Heart right ventricle (tissue), 16 donors: ENCODE measurements around the gene HEYL. TPM values are rescaled to one million over a fixed set of nuclear protein-coding genes. Genes with fewer than 3 reads are reported as not detected.

ENCODE experiments used
- ATAC-seq, 8 donors: fragments of 200-7000 bp; cut with Tn5 transposase; one replicate each; pipeline ENCODE4 v1.9.1; 2020; ENCODE audit warnings: mild to moderate bottlenecking in 8 of 8, moderate library complexity in 8 of 8, moderate number of reproducible peaks in 1 of 8
- DNase-seq, 2 donors: peaks; one replicate each; pipeline ENCODE4 v3.0.0-alpha.2; 2020
- H3K27ac ChIP-seq, 10 donors: fragments of 200-600 bp; sonication (generic) in 2 of 10; one replicate each; pipeline versions ENCODE4 v1.5.0 to v1.8.0; 2020 to 2022; ENCODE audit warnings: mild to moderate bottlenecking in 3 of 10
- H3K27me3 ChIP-seq, 7 donors: fragments of 200-600 bp; one replicate each; pipeline ENCODE4 v1.8.0; 2021 to 2022; ENCODE audit warnings: mild to moderate bottlenecking in 2 of 7
- H3K36me3 ChIP-seq, 9 donors: fragments of 200-600 bp; sonication (generic) in 1 of 9; one replicate each; pipeline versions ENCODE4 v1.5.0 to v1.8.0; 2020 to 2022; ENCODE audit warnings: mild to moderate bottlenecking in 2 of 9
- H3K4me1 ChIP-seq, 9 donors: fragments of 200-600 bp; sonication (generic) in 1 of 9; one replicate each; pipeline versions ENCODE4 v1.5.0 to v1.8.0; 2020 to 2022; ENCODE audit warnings: mild to moderate bottlenecking in 4 of 9
- H3K4me3 ChIP-seq, 10 donors: fragments of 200-600 bp; sonication (generic) in 2 of 10; one replicate each; pipeline versions ENCODE4 v1.5.0 to v1.8.0; 2020 to 2022; ENCODE audit warnings: mild to moderate bottlenecking in 7 of 10, moderate library complexity in 2 of 10
- H3K9me3 ChIP-seq, 11 donors: fragments of 200-600 bp in 10 of 11; sonication (generic) in 2 of 11; one replicate each; pipeline versions ENCODE4 v1.5.0 to v1.8.0; 2013 to 2022; ENCODE audit warnings: mild to moderate bottlenecking in 2 of 11, control low read depth in 1 of 11, moderate library complexity in 1 of 11
- CTCF ChIP-seq, 9 donors: fragments of 200-600 bp; sonication (generic) in 2 of 9; IDR thresholded peaks; one replicate each; pipeline versions ENCODE4 v1.5.0 to v1.8.0; 2021 to 2022; ENCODE audit warnings: antibody characterized with exemption in 9 of 9, mild to moderate bottlenecking in 5 of 9, moderate library complexity in 1 of 9
- WGBS, 2 donors: extraction: QIAGEN DNeasy Blood & Tissue Kit; methylation state at CpG; one replicate each; pipeline ENCODE4 v1.1.7; 2013; ENCODE audit warnings: inconsistent platforms in 1 of 2; 5-methylcytosine and 5-hydroxymethylcytosine counted together
- intact Hi-C, 10 donors: fragments of 100-400 bp; cut with DNase I; formaldehyde crosslinking; loops; one replicate each; pipeline versions ENCODE4 v1.11.1 to v1.14.2; 2022
- polyA plus RNA-seq, 2 donors: library from polyadenylated mRNA; stranded (reverse); fragments of 200-250 nt; gene quantifications; one replicate each; pipeline ENCODE4 v1.2.3, GENCODE V29; 2013
- total RNA-seq, 10 donors: library from RNA; stranded (reverse); fragmentation: NEBNext Ultra II Directional in 3 of 10; extraction: Animal tissue kit (Norgen Biotek cat#: 25700) in 3 of 10; gene quantifications; one replicate each; pipeline versions ENCODE4 v1.2.1 to v1.2.4, GENCODE V29; 2021 to 2023
- donor health status: Arrhythmogenic right ventricular cardiomyopathy.
- donor health status: ischemic (EF 13 %, LVEDD 7.1; RV severe dilation, severe dysfunction).
- donor health status: healthy with polysubstance abuse.
- donor health status: DM: no; HTN: yes; CAD: no.
- donor health status: DM: no; HTN: no; CAD: no.
- donor health status: ischemic (EF 25% LVEDD 6.9; RV normal size, moderate dysfunction).
- donor health status: ischemic (EF 25% LVEDD 5.7; RV mildly dilated, moderate dysfunction).
- donor health status: healthy.
- donor health status: DM: yes; HTN: yes; CAD: no.
- donor health status: Ischemic cardiomyopathy.
- donor health status: ischemic (EF 35%, LVEDD 5.7; RV mildly dilated, moderate dysfunction).
- donor health status: nonischemic (EF 11% LVEDD 7.7; RV severe dilation, severe dysfunction).
- donor health status: DM: yes; HTN: yes; CAD: no.
- donor health status: PGD.
- donor health status: ischemic (EF 29% LVEDD 5.4; RV normal size, mild dysfunction).
- donor health status: nonischemic (EF 23%, LVEDD 6.1; RV moderate dilation, normal function).

Gene HEYL
- total and polyA plus RNA-seq, 12 donors, result 11.5 to 27.5 (median 14.3) TPM

GRCh38 chr1:39662861-39663260, 23.4 kb upstream of the HEYL start:
- intact Hi-C loops, result loop anchor here in 2 of 10 donors (5.0 to 10.0 kb wide), 2 partner anchors 49 to 52 kb away; no protein-coding TSS in a partner anchor
- H3K4me3 ChIP-seq, result no peak overlapping the region
- ATAC-seq, result no peak
- H3K27me3 ChIP-seq, result no peaks in the 10 kb centered on the region
- no peak for TF ChIP-seq CTCF (IDR thresholded peaks at IDR 0.05)
- no peaks in the 10 kb centered on the region for H3K9me3 ChIP-seq
- H3K27ac ChIP-seq, result no peak overlapping the region
- no peak for DNase-seq
- peaks cover 0 to 19% (median 0%) of the 10 kb centered on the region in 9 donors for H3K36me3 ChIP-seq
- WGBS, 2 donors, result 76 to 80% methylated on average over 1 of the region's 1 CpG
- peaks cover 0 to 10% (median 3%) of the 10 kb centered on the region in 9 donors for H3K4me1 ChIP-seq

DNA sequence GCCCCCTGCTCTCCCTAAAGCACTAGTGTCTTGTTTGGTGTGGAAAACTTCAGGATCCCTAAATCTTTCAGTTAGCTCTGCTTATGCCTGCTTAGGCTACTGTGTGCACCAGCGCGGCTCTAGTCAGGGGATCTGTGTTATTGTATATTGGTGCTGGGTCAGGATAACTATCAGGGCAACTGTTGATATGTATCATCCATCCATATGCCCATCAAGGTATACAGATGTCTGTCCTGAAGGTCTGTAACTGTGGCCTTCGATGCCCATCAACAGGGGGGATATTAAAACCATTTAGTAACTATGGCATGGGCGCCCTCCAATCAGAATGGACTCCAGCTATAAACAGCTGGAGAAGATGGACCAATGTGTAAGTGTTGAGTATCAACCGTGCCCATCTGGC, 20.1 kb upstream of the HEYL start:
- Histone ChIP-seq H3K4me1 (peaks cover 0 to 22% (median 12%) of the 10 kb centered on the region in 9 donors), H3K27me3 (peaks cover 0 to 1% (median 0%) of the 10 kb centered on the region in 7 donors), H3K36me3 (peaks cover 0 to 14% (median 0%) of the 10 kb centered on the region in 9 donors), H3K27ac (no peak overlapping the region), H3K9me3 (no peaks in the 10 kb centered on the region), H3K4me3 (no peak overlapping the region)
- DNase-seq (no peak), ATAC-seq (no peak)
- intact Hi-C loops, result loop anchor here in 1 of 10 donors (5.0 kb wide), 1 partner anchor 63 kb away; no protein-coding TSS in a partner anchor
- no peak for TF ChIP-seq CTCF (IDR thresholded peaks at IDR 0.05)
- 83 to 87% methylated on average over 5 of the region's 5 CpGs for WGBS, 2 donors

DNA sequence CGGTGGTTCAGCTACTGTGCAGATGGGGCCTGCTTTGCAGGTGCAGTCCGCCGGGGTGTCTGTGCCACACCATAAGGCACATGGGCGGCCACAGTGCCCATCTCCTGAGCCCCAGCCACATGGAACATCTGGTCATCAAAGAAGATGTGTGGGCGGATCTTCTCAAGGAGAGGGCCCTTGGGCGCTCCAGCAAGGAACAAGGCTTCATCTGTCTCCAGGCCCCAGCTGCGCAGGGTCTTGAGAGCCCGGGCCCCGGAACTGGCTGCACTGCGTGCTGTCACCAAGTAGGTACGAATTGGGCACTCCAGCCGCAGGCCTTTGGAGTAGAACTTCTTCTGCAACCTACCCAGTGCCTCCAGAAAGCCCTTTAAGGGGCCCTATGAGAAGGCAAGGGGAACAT, 19.7 kb upstream of the HEYL start:
- ATAC-seq (no peak), DNase-seq (no peak)
- Histone ChIP-seq H3K9me3 (no peaks in the 10 kb centered on the region), H3K4me3 (no peak overlapping the region), H3K36me3 (peaks cover 0 to 14% (median 0%) of the 10 kb centered on the region in 9 donors), H3K27ac (no peak overlapping the region), H3K27me3 (peaks cover 0 to 5% (median 0%) of the 10 kb centered on the region in 7 donors), H3K4me1 (peaks cover 0 to 22% (median 12%) of the 10 kb centered on the region in 9 donors)
- intact Hi-C loops, result loop anchor here in 1 of 10 donors (5.0 kb wide), 1 partner anchor 63 kb away; no protein-coding TSS in a partner anchor
- TF ChIP-seq CTCF (IDR thresholded peaks at IDR 0.05), result no peak
- WGBS, 2 donors, result 97 to 98% methylated on average over 12 of the region's 12 CpGs

DNA sequence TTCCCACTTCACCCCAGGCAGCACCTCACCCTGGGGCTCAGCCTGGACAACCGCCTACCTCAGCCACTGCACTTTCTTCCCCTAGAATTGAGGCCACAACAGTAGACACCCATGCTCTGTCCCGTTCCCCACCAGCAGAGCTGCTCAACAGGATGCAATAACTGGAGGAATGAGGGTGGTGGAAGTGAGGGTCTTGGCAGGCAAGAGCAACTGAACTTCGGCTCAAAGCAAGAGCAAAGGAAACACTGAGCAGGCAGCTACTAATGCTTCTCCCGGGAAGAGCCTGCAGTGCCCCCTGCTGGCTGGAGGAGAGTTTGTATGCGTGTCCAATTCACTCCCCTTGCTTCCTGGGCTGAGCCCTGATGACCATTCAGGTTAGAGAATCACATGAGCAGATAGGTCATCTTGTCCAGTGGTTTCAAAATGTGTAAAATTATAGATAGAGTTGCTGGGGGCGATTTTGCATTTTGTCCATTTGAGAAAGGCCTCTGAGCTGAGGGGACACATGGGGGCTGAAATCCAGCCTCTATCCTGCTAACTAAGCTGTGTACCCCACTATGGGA, 18.6 kb upstream of the HEYL start:
- Histone ChIP-seq H3K36me3 (peaks cover 0 to 14% (median 0%) of the 10 kb centered on the region in 9 donors), H3K27ac (no peak overlapping the region), H3K4me1 (peaks cover 3 to 31% (median 14%) of the 10 kb centered on the region in 9 donors), H3K4me3 (no peak overlapping the region), H3K27me3 (peaks cover 0 to 11% (median 0%) of the 10 kb centered on the region in 7 donors), H3K9me3 (no peaks in the 10 kb centered on the region)
- ATAC-seq, result peak in 6 of 8 donors; percentile 46 to 64 (median 54)
- peak; percentile 58 to 82 (median 74) for TF ChIP-seq CTCF (IDR thresholded peaks at IDR 0.05)
- DNase-seq, result peak; percentile 56 to 73
- 33 to 34% methylated on average over 6 of the region's 6 CpGs for WGBS, 2 donors
- intact Hi-C loops, result loop anchor here in 1 of 10 donors (5.0 kb wide), 1 partner anchor 64 kb away; no protein-coding TSS in a partner anchor
